WTC11 (cell line): Measurements from ENCODE around the gene EN2. TPM values are rescaled to one million over a fixed set of nuclear protein-coding genes. Genes with fewer than 3 reads are reported as not detected.

Source experiments
- ATAC-seq: fragments of 200-7000 bp; cut with Tn5 transposase; 2 replicates; pipeline ENCODE4 v1.10.0; 2021; ENCODE audit warnings: mild to moderate bottlenecking, moderate library complexity
- CTCF ChIA-PET: fragments of 300-600 bp; sonication (Branson Sonifier 250); formaldehyde crosslinking; loops from one replicate; lab custom pipeline; 2021; ENCODE audit warnings: antibody characterized with exemption; lab: Charles Lee
- POLR2A ChIA-PET: fragments of 350-600 bp; sonication (Branson Sonifier 250); formaldehyde crosslinking; loops from one replicate; lab custom pipeline; 2021; ENCODE audit warnings: antibody characterized with exemption; lab: Charles Lee
- DNase-seq: peaks from one replicate; pipeline ENCODE4 v3.0.0; 2021; ENCODE audit warnings: low spot score
- H3K27ac Mint-ChIP-seq: 2 replicates; pipeline ENCODE4 v1.8.0; 2021; ENCODE audit warnings: mixed read lengths
- H3K27me3 Mint-ChIP-seq: 2 replicates; pipeline ENCODE4 v1.8.0; 2021; ENCODE audit warnings: low read depth, mild to moderate bottlenecking, moderate library complexity, mixed read lengths
- H3K36me3 Mint-ChIP-seq: 2 replicates; pipeline ENCODE4 v1.8.0; 2021; ENCODE audit warnings: mixed read lengths
- H3K4me1 Mint-ChIP-seq: 2 replicates; pipeline ENCODE4 v1.8.0; 2022; ENCODE audit warnings: mixed read lengths
- H3K4me3 Mint-ChIP-seq: 2 replicates; pipeline ENCODE4 v1.8.0; 2021; ENCODE audit warnings: mild to moderate bottlenecking, moderate library complexity, mixed read lengths
- H3K9me3 Mint-ChIP-seq: 2 replicates; pipeline ENCODE4 v1.8.0; 2021; ENCODE audit warnings: mixed read lengths
- ARID4B ChIP-seq: sonication (generic); formaldehyde crosslinking; IDR thresholded peaks from 2 replicates; pipeline ENCODE4 v1.8.0; 2023; ENCODE audit warnings: missing genetic modification reagents, mild to moderate bottlenecking, borderline replicate concordance
- ATF1 ChIP-seq: sonication (generic); formaldehyde crosslinking; IDR thresholded peaks from 2 replicates; pipeline ENCODE4 v1.8.1; 2023; ENCODE audit warnings: mild to moderate bottlenecking, moderate library complexity, missing genetic modification reagents
- CREB1 ChIP-seq: sonication (generic); formaldehyde crosslinking; IDR thresholded peaks from 2 replicates; pipeline ENCODE4 v1.8.0; 2023; ENCODE audit warnings: mild to moderate bottlenecking, missing genetic modification reagents
- ELF4 ChIP-seq: sonication (generic); formaldehyde crosslinking; IDR thresholded peaks from 2 replicates; pipeline ENCODE4 v1.8.1; 2022; ENCODE audit warnings: low read depth, mild to moderate bottlenecking, moderate library complexity, missing genetic modification reagents
- ERG ChIP-seq: fragments of 250-450 bp; sonication (Bioruptor Pico); IDR thresholded peaks from 2 replicates; pipeline ENCODE4 v1.8.0; 2021; ENCODE audit warnings: mild to moderate bottlenecking
- FOXJ3 ChIP-seq: sonication (generic); formaldehyde crosslinking; IDR thresholded peaks from 2 replicates; pipeline ENCODE4 v1.9.0; 2021; ENCODE audit warnings: missing genetic modification reagents, mild to moderate bottlenecking, borderline replicate concordance
- GABPB1 ChIP-seq: sonication (generic); formaldehyde crosslinking; IDR thresholded peaks from 2 replicates; pipeline ENCODE4 v1.8.1; 2023; ENCODE audit warnings: mild to moderate bottlenecking, missing genetic modification reagents
- HMGA2 ChIP-seq: fragments of 250-450 bp; sonication (Bioruptor Pico); IDR thresholded peaks from 2 replicates; pipeline ENCODE4 v1.4.0; 2021; ENCODE audit warnings: mild to moderate bottlenecking, moderate library complexity
- IRF2 ChIP-seq: sonication (generic); formaldehyde crosslinking; IDR thresholded peaks from 2 replicates; pipeline ENCODE4 v1.8.0; 2022; ENCODE audit warnings: low read depth, missing genetic modification reagents, borderline replicate concordance
- KAT7 ChIP-seq: sonication (generic); formaldehyde crosslinking; IDR thresholded peaks from 2 replicates; pipeline ENCODE4 v1.8.1; 2023; ENCODE audit warnings: missing genetic modification reagents, mild to moderate bottlenecking, borderline replicate concordance
- SP1 ChIP-seq: sonication (generic); formaldehyde crosslinking; conservative IDR thresholded peaks from 2 replicates; pipeline ENCODE4 v1.8.1; 2022; ENCODE audit warnings: missing genetic modification reagents
- TEAD4 ChIP-seq: sonication (generic); formaldehyde crosslinking; IDR thresholded peaks from 2 replicates; pipeline ENCODE4 v1.8.0; 2022; ENCODE audit warnings: mild to moderate bottlenecking, missing genetic modification reagents
- ZNF121 ChIP-seq: sonication (generic); formaldehyde crosslinking; IDR thresholded peaks from 2 replicates; pipeline ENCODE4 v1.8.0; 2023; ENCODE audit warnings: missing genetic modification reagents
- ZNF219 ChIP-seq: sonication (generic); formaldehyde crosslinking; IDR thresholded peaks from 2 replicates; pipeline ENCODE4 v1.8.0; 2023; ENCODE audit warnings: missing genetic modification reagents, mild to moderate bottlenecking, borderline replicate concordance
- total RNA-seq: library from RNA; stranded (reverse); gene quantifications from 3 replicates; pipeline ENCODE4 v1.2.3, GENCODE V29; 2021
- TF ChIP-seq, protein P1 (sequence below): sonication (generic); formaldehyde crosslinking; IDR thresholded peaks from 2 replicates; pipeline ENCODE4 v1.8.1; 2023; ENCODE audit warnings: mild to moderate bottlenecking, missing genetic modification reagents, moderate library complexity
- TF ChIP-seq, protein P2 (sequence below): sonication (generic); formaldehyde crosslinking; IDR thresholded peaks from 2 replicates; pipeline ENCODE4 v1.8.1; 2023; ENCODE audit warnings: mild to moderate bottlenecking, missing genetic modification reagents, moderate library complexity
- TF ChIP-seq, protein P3 (sequence below): sonication (generic); formaldehyde crosslinking; IDR thresholded peaks from 2 replicates; pipeline ENCODE4 v1.8.0; 2022; ENCODE audit warnings: missing genetic modification reagents
- TF ChIP-seq, protein P4 (sequence below): sonication (generic); formaldehyde crosslinking; IDR thresholded peaks from 2 replicates; pipeline ENCODE4 v1.8.0; 2022; ENCODE audit warnings: mild to moderate bottlenecking, missing genetic modification reagents
- TF ChIP-seq, protein P5 (sequence below): sonication (generic); formaldehyde crosslinking; IDR thresholded peaks from 2 replicates; pipeline ENCODE4 v1.8.1; 2022; ENCODE audit warnings: low read depth, mild to moderate bottlenecking, moderate library complexity, missing genetic modification reagents, borderline replicate concordance
- TF ChIP-seq, protein P6 (sequence below): sonication (generic); formaldehyde crosslinking; conservative IDR thresholded peaks from 2 replicates; pipeline ENCODE4 v1.8.1; 2022; ENCODE audit warnings: mild to moderate bottlenecking, missing genetic modification reagents
- TF ChIP-seq, protein P7 (sequence below): sonication (generic); formaldehyde crosslinking; IDR thresholded peaks from 2 replicates; pipeline ENCODE4 v1.8.1; 2022; ENCODE audit warnings: mild to moderate bottlenecking, moderate library complexity, missing genetic modification reagents

EN2 gene
- total RNA-seq, 1 experiment from 2014 or later = not detected

DNA sequence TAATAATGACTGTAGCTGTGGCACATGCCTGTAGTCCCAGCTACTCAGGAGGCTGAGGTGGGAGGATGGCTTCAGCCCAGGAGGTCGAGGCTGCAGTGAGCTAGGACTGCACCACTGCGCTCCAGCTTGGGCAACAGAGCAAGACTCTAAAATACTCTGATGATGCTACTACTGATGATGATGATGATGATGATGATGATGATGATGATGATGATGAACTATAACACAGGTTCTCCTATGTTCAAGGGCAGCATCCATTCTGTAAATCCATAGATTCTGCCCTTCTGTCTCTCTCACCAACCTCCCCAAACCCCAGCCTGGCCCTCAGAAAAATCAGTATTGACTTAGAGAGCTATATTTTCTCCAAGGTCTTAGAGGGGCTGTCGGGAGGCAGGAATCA, 22.8 kb upstream of the EN2 start (continued):
- TF ChIP-seq ZNF219 (CRISPR knock-in tag) (no peak), ZNF121 (CRISPR knock-in tag) (no peak), ATF1 (CRISPR knock-in tag) (no peak)
- TF ChIP-seq, protein P1, sequence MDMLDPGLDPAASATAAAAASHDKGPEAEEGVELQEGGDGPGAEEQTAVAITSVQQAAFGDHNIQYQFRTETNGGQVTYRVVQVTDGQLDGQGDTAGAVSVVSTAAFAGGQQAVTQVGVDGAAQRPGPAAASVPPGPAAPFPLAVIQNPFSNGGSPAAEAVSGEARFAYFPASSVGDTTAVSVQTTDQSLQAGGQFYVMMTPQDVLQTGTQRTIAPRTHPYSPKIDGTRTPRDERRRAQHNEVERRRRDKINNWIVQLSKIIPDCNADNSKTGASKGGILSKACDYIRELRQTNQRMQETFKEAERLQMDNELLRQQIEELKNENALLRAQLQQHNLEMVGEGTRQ (CRISPR knock-in tag) = no peak
- TF ChIP-seq, all 79 proteins: peak for 0

- Mint-ChIP-seq H3K27ac (no peak overlapping the region), H3K9me3 (peaks cover 19% of the 10 kb centered on the region), H3K4me1 (0 out of 2 replicates have a peak, but pooled peaks cover 8% of the 10 kb centered on the region), H3K4me3 (no peak overlapping the region), H3K36me3 (no peaks in the 10 kb centered on the region), H3K27me3 (peaks cover 23% of the 10 kb centered on the region)
- ChIA-PET CTCF (interaction anchor here (0.5 to 0.7 kb wide), 2 partner anchors 12 to 28 kb away, joined by 3 read pairs; no protein-coding TSS in a partner anchor), POLR2A (no interaction called here)
- no peak for DNase-seq
- ATAC-seq = no peak
- TF ChIP-seq, protein P2, sequence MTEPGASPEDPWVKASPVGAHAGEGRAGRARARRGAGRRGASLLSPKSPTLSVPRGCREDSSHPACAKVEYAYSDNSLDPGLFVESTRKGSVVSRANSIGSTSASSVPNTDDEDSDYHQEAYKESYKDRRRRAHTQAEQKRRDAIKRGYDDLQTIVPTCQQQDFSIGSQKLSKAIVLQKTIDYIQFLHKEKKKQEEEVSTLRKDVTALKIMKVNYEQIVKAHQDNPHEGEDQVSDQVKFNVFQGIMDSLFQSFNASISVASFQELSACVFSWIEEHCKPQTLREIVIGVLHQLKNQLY (CRISPR knock-in tag) = no peak
- no peak for TF ChIP-seq FOXJ3 (CRISPR knock-in tag)
- TF ChIP-seq ELF4 = no peak
- TF ChIP-seq, protein P3, sequence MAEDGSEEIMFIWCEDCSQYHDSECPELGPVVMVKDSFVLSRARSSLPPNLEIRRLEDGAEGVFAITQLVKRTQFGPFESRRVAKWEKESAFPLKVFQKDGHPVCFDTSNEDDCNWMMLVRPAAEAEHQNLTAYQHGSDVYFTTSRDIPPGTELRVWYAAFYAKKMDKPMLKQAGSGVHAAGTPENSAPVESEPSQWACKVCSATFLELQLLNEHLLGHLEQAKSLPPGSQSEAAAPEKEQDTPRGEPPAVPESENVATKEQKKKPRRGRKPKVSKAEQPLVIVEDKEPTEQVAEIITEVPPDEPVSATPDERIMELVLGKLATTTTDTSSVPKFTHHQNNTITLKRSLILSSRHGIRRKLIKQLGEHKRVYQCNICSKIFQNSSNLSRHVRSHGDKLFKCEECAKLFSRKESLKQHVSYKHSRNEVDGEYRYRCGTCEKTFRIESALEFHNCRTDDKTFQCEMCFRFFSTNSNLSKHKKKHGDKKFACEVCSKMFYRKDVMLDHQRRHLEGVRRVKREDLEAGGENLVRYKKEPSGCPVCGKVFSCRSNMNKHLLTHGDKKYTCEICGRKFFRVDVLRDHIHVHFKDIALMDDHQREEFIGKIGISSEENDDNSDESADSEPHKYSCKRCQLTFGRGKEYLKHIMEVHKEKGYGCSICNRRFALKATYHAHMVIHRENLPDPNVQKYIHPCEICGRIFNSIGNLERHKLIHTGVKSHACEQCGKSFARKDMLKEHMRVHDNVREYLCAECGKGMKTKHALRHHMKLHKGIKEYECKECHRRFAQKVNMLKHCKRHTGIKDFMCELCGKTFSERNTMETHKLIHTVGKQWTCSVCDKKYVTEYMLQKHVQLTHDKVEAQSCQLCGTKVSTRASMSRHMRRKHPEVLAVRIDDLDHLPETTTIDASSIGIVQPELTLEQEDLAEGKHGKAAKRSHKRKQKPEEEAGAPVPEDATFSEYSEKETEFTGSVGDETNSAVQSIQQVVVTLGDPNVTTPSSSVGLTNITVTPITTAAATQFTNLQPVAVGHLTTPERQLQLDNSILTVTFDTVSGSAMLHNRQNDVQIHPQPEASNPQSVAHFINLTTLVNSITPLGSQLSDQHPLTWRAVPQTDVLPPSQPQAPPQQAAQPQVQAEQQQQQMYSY (CRISPR knock-in tag) = no peak
- no peak for TF ChIP-seq IRF2 (CRISPR knock-in tag)
- no peak for TF ChIP-seq KAT7 (CRISPR knock-in tag)
- TF ChIP-seq, protein P4, sequence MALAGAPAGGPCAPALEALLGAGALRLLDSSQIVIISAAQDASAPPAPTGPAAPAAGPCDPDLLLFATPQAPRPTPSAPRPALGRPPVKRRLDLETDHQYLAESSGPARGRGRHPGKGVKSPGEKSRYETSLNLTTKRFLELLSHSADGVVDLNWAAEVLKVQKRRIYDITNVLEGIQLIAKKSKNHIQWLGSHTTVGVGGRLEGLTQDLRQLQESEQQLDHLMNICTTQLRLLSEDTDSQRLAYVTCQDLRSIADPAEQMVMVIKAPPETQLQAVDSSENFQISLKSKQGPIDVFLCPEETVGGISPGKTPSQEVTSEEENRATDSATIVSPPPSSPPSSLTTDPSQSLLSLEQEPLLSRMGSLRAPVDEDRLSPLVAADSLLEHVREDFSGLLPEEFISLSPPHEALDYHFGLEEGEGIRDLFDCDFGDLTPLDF (CRISPR knock-in tag) = no peak
- TF ChIP-seq ERG = no peak
- TF ChIP-seq CREB1 (CRISPR knock-in tag) = no peak
- TF ChIP-seq, protein P5, sequence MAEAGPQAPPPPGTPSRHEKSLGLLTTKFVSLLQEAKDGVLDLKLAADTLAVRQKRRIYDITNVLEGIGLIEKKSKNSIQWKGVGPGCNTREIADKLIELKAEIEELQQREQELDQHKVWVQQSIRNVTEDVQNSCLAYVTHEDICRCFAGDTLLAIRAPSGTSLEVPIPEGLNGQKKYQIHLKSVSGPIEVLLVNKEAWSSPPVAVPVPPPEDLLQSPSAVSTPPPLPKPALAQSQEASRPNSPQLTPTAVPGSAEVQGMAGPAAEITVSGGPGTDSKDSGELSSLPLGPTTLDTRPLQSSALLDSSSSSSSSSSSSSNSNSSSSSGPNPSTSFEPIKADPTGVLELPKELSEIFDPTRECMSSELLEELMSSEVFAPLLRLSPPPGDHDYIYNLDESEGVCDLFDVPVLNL (CRISPR knock-in tag) = no peak
- TF ChIP-seq ATF1 (CRISPR knock-in tag) = no peak
- no peak for TF ChIP-seq GABPB1 (CRISPR knock-in tag)
- TF ChIP-seq TEAD4 = no peak
- TF ChIP-seq HMGA2 (CRISPR knock-in tag) = no peak
- no peak for TF ChIP-seq ARID4B
- TF ChIP-seq, protein P6, sequence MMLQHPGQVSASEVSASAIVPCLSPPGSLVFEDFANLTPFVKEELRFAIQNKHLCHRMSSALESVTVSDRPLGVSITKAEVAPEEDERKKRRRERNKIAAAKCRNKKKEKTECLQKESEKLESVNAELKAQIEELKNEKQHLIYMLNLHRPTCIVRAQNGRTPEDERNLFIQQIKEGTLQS (CRISPR knock-in tag) = no peak
- TF ChIP-seq, protein P7, sequence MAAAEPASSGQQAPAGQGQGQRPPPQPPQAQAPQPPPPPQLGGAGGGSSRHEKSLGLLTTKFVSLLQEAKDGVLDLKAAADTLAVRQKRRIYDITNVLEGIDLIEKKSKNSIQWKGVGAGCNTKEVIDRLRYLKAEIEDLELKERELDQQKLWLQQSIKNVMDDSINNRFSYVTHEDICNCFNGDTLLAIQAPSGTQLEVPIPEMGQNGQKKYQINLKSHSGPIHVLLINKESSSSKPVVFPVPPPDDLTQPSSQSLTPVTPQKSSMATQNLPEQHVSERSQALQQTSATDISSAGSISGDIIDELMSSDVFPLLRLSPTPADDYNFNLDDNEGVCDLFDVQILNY (CRISPR knock-in tag) = no peak
- TF ChIP-seq SP1 = no peak
These were observed 20.1 kb upstream of the EN2 start for GRCh38 chr7:155437836-155438235.
